Left colon (tissue), 2 donors: ENCODE measurements around the gene ZIC4. TPM values are rescaled to one million over a fixed set of nuclear protein-coding genes. Genes with fewer than 3 reads are reported as not detected.

Source experiments
- ATAC-seq: fragments of 200-7000 bp; cut with Tn5 transposase; one replicate; pipeline ENCODE4 v1.9.1; 2020; ENCODE audit warnings: mild to moderate bottlenecking, moderate library complexity
- DNase-seq, 2 donors: peaks; one replicate each; pipeline ENCODE4 v3.0.0-alpha.2; 2020
- intact Hi-C, 2 donors: fragments of 100-400 bp; cut with DNase I in 1 of 2; cut with micrococcal nuclease in 1 of 2; formaldehyde crosslinking; loops; one replicate each; pipeline versions ENCODE4 v1.11.2 to v1.14.0; 2022; cut with DNase I, micrococcal nuclease
- total RNA-seq, 2 donors: library from RNA; stranded (reverse); fragmentation: NEBNext Ultra II Directional; extraction: Animal tissue kit (Norgen Biotek cat#: 25700); gene quantifications; one replicate each; pipeline ENCODE4 v1.2.1, GENCODE V29; 2021
- donor health status: DM: no; HTN: no; CAD: no.
- donor health status: DM: yes; HTN: yes; CAD: no.

The ZIC4 gene
- total RNA-seq, 2 donors from 2014 or later = not detected

DNA sequence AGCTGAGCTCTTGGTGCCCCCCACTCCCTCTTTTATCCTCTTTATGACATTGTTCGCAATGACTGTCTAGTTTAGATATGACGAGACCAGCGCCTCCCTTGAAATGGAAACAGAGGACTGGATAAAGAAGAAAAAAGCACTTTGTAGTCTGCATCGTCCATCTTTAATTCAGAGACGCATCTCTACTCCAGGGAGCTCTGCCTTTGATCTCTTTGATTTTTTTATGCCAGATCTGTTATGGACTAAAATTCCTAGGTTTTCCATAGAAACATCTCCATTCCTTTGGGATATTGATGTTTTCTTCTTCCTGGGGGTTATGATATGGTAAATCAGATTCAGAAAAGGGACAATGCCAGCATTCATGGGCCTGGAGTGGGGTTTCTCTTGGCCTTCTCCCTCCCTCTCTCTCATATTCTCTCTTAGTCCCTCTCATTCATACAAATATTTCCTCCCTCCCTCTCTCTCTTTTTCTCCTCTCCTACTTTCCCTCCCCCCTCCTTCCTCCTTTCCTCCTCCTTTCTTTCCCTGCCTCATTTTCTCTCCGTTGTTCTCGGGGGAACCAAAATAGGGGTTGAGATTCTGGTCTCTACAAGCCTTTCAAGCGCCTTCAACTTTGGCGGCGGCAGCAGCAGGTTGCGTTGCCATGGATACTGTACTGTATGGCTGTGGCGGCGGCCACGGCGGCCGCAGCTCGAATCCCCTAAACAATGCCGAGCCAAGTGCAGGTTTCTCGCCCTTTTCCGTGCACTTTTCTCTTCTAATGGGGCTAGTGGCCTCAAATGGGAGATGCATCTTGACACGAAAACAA, 45.5 kb downstream of the ZIC4 start:
- ATAC-seq (no peak), DNase-seq (no peak)
- intact Hi-C loops = no loop called here

GRCh38 chr3:147360051-147360439, 46.3 kb downstream of the ZIC4 start:
- intact Hi-C loops = no loop called here
- ATAC-seq = no peak
- DNase-seq = no peak

DNA sequence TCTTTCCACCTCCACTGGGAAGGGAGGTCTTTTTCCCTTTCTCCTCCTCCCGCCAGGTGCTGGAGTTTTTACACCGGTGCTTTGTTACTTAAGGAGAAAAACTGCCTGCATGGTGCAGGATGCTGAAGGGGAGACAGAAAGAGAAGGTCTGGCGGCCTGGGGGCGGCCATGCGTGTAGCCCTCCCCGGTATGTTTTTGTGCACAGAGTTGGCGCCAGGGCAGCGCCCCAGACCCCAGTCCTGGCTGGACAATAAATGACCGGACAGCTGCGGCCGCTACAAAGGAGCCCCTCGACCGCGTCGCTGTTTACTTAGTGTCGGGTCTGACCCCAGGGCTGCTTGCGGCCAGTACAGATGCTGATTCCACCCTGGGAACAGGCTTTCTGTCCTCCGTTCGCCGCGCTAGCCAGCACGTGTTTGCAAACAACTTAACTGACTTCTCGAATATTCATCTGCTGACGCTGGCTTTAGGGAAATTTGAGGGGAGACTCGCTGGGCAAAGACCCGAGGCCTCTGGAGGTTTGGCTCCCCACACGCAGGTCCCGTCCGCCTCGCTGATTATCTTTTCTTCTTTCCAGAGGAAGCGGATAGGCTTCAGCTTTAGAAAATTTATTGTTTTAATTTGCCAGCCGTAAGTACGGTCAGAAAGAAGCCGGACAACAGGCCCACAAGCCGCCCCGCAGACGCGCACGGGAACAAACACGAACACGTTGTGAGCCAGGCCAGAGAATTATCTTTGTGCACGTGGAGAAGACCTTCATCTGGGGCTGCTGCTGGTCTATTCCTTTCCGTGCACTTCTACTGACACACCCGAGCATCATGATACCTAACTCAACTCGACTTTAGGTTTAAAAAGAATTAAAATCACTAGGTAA, 46.9 kb downstream of the ZIC4 start:
- no peak for DNase-seq
- ATAC-seq = no peak
- intact Hi-C loops = no loop called here

GRCh38 chr3:147358144-147358992, 48.0 kb downstream of the ZIC4 start:
- ATAC-seq (no peak), DNase-seq (no peak)
- intact Hi-C loops = no loop called here

DNA sequence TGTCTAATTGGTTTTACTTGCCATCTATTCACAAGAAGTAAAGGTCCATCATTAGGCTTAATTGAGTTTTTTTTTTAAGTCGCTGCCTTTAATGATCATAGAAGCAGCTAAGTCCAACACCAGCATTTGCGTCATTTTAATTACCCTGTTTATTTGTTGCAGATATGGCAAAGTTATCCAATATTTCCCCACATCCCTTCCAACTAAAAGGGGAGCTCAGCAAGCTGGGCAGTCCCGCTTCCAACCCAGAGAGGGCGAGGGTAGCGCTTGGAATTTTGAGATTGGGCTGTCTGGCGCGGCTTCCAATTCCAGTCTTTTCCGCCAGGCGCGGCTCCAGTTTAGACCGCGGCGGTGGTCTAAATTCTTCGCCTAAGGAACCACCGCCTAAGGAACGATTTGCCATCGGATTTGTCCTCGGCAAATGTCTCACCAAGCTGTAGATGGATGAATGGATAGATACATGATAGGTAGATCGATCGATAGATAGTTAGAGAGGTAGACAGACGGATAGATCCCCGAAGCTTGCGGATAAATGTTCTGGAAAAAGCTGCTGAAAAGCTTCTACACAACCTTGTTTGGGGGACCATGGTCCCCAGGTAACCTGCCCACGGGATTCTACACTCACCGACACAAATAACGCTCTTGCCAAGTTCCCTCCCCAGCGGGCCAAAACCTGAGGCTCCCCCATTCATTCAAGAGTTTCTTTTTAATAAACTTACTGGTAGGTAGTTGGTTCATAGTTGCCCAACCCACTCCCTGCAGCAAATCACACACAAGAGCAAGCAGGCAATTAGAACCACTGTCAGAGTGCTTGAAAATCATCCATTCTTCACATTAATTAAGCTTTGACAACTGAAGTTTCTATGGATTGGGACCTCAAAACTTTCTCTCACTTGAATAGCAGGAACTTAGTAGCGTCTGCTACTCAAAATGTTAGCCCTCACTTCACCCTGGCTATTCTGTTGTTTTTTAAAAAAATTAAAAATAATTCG, 49.1 kb downstream of the ZIC4 start:
- intact Hi-C loops = no loop called here
- no peak for ATAC-seq
- no peak for DNase-seq

- no peak for ATAC-seq
- no peak for DNase-seq
- intact Hi-C loops = no loop called here
These were observed 50.0 kb downstream of the ZIC4 start for GRCh38 chr3:147356145-147356908.

GRCh38 chr3:147355753-147356090, 50.6 kb downstream of the ZIC4 start:
- DNase-seq (no peak), ATAC-seq (no peak)
- intact Hi-C loops = no loop called here

DNA sequence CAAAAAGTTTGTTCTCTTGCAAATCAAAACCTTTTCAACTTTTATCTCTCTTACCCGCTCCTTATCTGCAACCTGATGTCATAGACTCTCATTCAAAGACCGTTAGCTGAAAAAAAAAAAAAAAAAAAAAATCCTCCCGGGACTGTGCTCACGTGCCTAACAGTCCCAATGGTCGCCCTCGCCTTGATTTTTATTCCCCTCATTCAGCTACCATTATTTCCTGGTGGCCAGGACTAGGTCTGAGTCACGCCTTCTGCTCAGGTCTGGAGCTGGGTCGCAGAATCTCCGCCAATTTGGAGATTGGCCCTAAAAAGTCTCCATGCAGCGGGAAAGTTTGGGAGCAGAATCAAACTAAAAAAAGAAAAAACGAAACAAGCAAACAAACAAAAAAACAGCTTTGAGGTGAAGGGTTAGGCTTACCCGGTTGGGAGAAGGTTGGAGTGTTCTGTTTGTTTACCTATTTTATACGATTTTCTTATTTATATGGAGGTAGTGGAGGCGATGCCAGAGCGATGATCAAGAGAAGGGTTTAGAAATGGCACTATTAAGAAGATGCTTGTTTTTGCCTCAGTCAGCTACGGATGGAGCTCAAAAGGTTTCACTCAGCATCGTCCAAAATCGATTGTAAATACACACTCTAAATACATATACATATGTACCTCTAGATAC, 51.1 kb downstream of the ZIC4 start:
- intact Hi-C loops = no loop called here
- ATAC-seq = no peak

GRCh38 chr3:147354623-147355022, 51.7 kb downstream of the ZIC4 start:
- intact Hi-C loops = no loop called here
- ATAC-seq (no peak), DNase-seq (no peak)

More for the DNA sequence above, 51.1 kb downstream of the ZIC4 start:
- DNase-seq = no peak

- DNase-seq (no peak), ATAC-seq (no peak)
- intact Hi-C loops = no loop called here
These were observed 55.0 kb downstream of the ZIC4 start for GRCh38 chr3:147351301-147351700.

- no peak for DNase-seq
These were observed 57.4 kb downstream of the ZIC4 start for GRCh38 chr3:147348976-147349375.

DNA sequence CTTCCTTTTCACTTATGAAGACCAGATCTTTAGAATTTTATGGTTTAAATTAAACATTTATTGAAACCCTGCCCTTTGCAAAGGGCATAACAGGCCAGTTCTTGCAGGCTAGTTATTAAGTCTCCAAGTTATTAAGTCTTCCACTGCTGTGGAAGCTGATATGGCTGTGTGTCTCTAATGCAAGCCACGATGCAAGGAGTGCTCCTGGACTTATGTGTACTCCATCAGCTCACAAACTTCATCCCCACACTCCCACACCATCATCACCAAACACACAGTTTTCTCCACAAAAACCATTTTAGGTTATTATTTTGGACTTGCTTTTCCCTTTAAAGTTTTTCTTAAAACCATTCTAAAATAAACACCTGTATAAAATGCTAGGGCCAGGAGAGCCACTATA, 62.4 kb downstream of the ZIC4 start:
- intact Hi-C loops = no loop called here
- ATAC-seq = no peak
- no peak for DNase-seq

More at GRCh38 chr3:147348976-147349375, 57.4 kb downstream of the ZIC4 start:
- intact Hi-C loops = no loop called here
- ATAC-seq = no peak

DNA sequence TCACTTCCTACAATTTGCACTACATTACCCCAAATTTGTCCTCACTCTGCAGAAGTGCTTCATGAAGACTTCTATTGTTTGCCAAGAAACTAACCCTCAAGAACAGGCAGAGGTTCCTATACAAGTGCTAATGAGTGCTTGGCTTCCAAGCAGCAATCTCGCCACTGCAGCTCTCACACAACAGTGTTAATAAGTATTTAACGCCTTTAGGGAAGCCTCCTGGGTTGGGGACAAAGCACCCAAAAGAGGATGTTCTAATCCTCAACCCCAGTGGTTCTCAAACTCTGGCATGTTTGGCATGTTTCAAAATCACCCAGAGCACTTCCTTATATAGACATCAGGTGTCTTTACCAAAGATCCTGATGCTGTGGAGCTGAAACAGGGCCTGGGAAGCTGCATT, 64.6 kb downstream of the ZIC4 start:
- ATAC-seq (no peak), DNase-seq (no peak)
- intact Hi-C loops = no loop called here

DNA sequence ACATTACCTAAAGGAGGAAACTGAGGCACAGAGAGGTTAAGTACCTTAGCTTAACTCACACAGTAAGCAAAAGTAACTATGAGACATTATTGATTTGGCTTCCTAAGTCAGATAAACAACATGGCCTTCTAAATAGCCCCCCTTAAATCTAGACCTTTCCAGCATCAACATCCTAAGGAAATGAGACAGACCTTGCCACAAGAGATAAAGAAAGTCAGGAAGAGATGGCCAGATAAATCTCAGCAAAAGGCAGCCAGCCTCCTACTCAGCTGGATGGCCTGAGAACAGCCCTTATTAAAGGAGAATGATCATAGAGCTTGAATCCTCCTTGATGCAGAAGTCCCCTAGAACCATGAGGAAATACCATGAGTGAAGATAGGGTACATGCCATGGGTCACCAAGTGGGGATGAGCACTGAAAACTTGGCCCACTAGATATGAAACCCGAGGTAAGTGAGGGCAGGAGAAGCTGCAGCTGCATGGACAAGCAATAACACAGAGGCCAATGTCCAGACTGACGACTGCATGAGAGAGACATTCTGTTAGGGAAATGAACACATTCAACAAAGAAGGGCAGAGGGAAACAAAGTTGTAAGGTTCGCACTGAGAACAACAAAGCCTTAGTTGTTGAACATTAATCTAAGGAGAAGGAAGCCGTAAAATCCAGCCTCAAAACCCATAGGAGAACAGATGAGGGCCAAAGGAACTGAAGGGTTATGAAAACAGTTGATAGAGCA, 69.6 kb downstream of the ZIC4 start:
- intact Hi-C loops = no loop called here
- no peak for ATAC-seq
- DNase-seq = no peak
